Suprapubic skin (tissue), 4 donors: ENCODE results near the gene OPA3. TPM values are rescaled to one million over a fixed set of nuclear protein-coding genes. Genes with fewer than 3 reads are reported as not detected.
A peak's percentile ranks its signal among the peaks of the same experiment; 100 is the strongest.

ENCODE experiments used
- DNase-seq, 2 donors: peaks; one replicate each; pipeline ENCODE4 v3.0.0-alpha.2; 2019; ENCODE audit warnings: low spot score in 2 of 2
- H3K27ac ChIP-seq: fragments of 200-600 bp; sonication (generic); one replicate; pipeline ENCODE4 v1.5.1; 2019
- H3K27me3 ChIP-seq: fragments of 200-600 bp; sonication (generic); one replicate; pipeline ENCODE4 v1.5.1; 2019
- H3K36me3 ChIP-seq: fragments of 200-600 bp; sonication (generic); one replicate; pipeline ENCODE4 v1.5.1; 2019
- H3K4me1 ChIP-seq: fragments of 200-600 bp; sonication (generic); one replicate; pipeline ENCODE4 v1.5.1; 2019
- H3K4me3 ChIP-seq: fragments of 200-600 bp; sonication (generic); one replicate; pipeline ENCODE4 v1.5.1; 2019; ENCODE audit warnings: mild to moderate bottlenecking
- H3K9me3 ChIP-seq: fragments of 200-600 bp; sonication (generic); one replicate; pipeline ENCODE4 v1.5.1; 2019
- CTCF ChIP-seq, 2 donors: fragments of 200-600 bp in 1 of 2; fragments of 450-650 bp in 1 of 2; sonication (generic) in 1 of 2; IDR thresholded peaks; one replicate each; pipeline ENCODE4 v1.5.1; 2016 to 2019; ENCODE audit warnings: antibody characterized with exemption in 2 of 2, mild to moderate bottlenecking in 1 of 2, moderate library complexity in 1 of 2
- EP300 ChIP-seq: sonication (generic); formaldehyde crosslinking; IDR thresholded peaks from one replicate; pipeline ENCODE4 v1.6.1; 2017; ENCODE audit warnings: antibody characterized with exemption
- POLR2A ChIP-seq, 2 donors: fragments of 450-650 bp; IDR thresholded peaks; one replicate each; pipeline ENCODE4 v1.6.1; 2017; ENCODE audit warnings: antibody characterized with exemption in 2 of 2, mild to moderate bottlenecking in 2 of 2, moderate library complexity in 2 of 2
- POLR2AphosphoS5 ChIP-seq, 3 donors: sonication (generic); formaldehyde crosslinking; IDR thresholded peaks; one replicate each; pipeline ENCODE4 v1.6.1; 2017; ENCODE audit warnings: antibody characterized with exemption in 3 of 3
- WGBS: methylation state at CpG from one replicate; pipeline ENCODE4 v1.1.5; 2018; 5-methylcytosine and 5-hydroxymethylcytosine counted together
- total RNA-seq, 4 donors: library from RNA; depleted of rRNA; stranded (reverse); fragments of >200 nt; gene quantifications; one replicate each; pipeline ENCODE4 v1.1.0, GENCODE V29; 2016

The OPA3 gene
- total RNA-seq, 4 donors from 2014 or later, result 13.8 to 25.6 (median 22.5) TPM

GRCh38 chr19:45478454-45479238, 106.0 kb downstream of the OPA3 start:
- peak; percentile 90 to 92 for DNase-seq
- peaks cover 20% of the 10 kb centered on the region for H3K4me1 ChIP-seq
- H3K27ac ChIP-seq, result peak overlapping the region; percentile 99
- under 1% methylated on average over 35 of the region's 39 CpGs for WGBS
- H3K36me3 ChIP-seq, result peaks cover 4% of the 10 kb centered on the region
- H3K9me3 ChIP-seq, result no peaks in the 10 kb centered on the region
- TF ChIP-seq POLR2A (IDR thresholded peaks at IDR 0.05) (no peak), POLR2AphosphoS5 (IDR thresholded peaks at IDR 0.05) (peak in 1 of 3 donors; percentile 30), CTCF (IDR thresholded peaks at IDR 0.05) (peak; percentile 92 to 99), EP300 (no peak)
- peak overlapping the region; percentile 60 for H3K4me3 ChIP-seq
- H3K27me3 ChIP-seq, result no peaks in the 10 kb centered on the region

GRCh38 chr19:45477713-45478453, 106.7 kb downstream of the OPA3 start:
- WGBS, result 6% methylated on average over 12 of the region's 12 CpGs
- Histone ChIP-seq H3K27ac (peak overlapping the region; percentile 99), H3K4me1 (peaks cover 23% of the 10 kb centered on the region)

More at GRCh38 chr19:45477713-45478453, 106.7 kb downstream of the OPA3 start:
- no peaks in the 10 kb centered on the region for H3K27me3 ChIP-seq
- no peak for DNase-seq
- no peaks in the 10 kb centered on the region for H3K9me3 ChIP-seq
- TF ChIP-seq CTCF (IDR thresholded peaks at IDR 0.05) (no peak), EP300 (no peak), POLR2A (IDR thresholded peaks at IDR 0.05) (no peak), POLR2AphosphoS5 (IDR thresholded peaks at IDR 0.05) (no peak)
- H3K36me3 ChIP-seq, result peaks cover 8% of the 10 kb centered on the region
- peak overlapping the region; percentile 60 for H3K4me3 ChIP-seq

Other genes starting within 250 kb of the OPA3 start
- gene KLC3, start 244.1 kb downstream of the OPA3 start, total RNA-seq, result 100 to 1,000 TPM in 3 of 4 donors, 10 to 100 TPM in 1; 73.4 to 132 (median 109) TPM
- 10 to 100 TPM; 10.2 to 22.3 (median 14.1) TPM for gene ERCC2, start 214.2 kb downstream of the OPA3 start, total RNA-seq
- 100 to 1,000 TPM; 195 to 597 (median 280) TPM for gene PPP1R13L, start 179.7 kb downstream of the OPA3 start, total RNA-seq
- 10 to 100 TPM in 2 of 4 donors, 1 to 10 TPM in 2; 4.7 to 12.2 (median 8.0) TPM for gene POLR1G, start 178.2 kb downstream of the OPA3 start, total RNA-seq
- 100 to 1,000 TPM; 102 to 120 (median 106) TPM for gene ERCC1, start 160.9 kb downstream of the OPA3 start, total RNA-seq
- 100 to 1,000 TPM; 326 to 676 (median 518) TPM for gene FOSB, start 116.8 kb downstream of the OPA3 start, total RNA-seq
- 10 to 100 TPM in 2 of 4 donors, 1 to 10 TPM in 2; 5.4 to 12.2 (median 10.7) TPM for gene RTN2, start 87.8 kb downstream of the OPA3 start, total RNA-seq
- gene PPM1N, start 86.4 kb downstream of the OPA3 start, total RNA-seq, result 1 to 10 TPM; 2.9 to 6.3 (median 5.6) TPM
- 10 to 100 TPM; 34.8 to 51.3 (median 43.6) TPM for gene VASP, start 77.3 kb downstream of the OPA3 start, total RNA-seq
- gene GPR4, start 17.4 kb upstream of the OPA3 start, total RNA-seq, result 1 to 10 TPM in 2 of 4 donors, under 1 TPM in 2; 0.49 to 2.4 (median 1.6) TPM
- gene EML2, start 54.6 kb upstream of the OPA3 start, total RNA-seq, result 100 to 1,000 TPM in 1 of 4 donors, 10 to 100 TPM in 3; 60.0 to 112 (median 74.8) TPM
- gene GIPR, start 83.4 kb upstream of the OPA3 start, total RNA-seq, result 10 to 100 TPM in 1 of 4 donors, 1 to 10 TPM in 2, under 1 TPM in 1; 0.95 to 11.2 (median 1.6) TPM
- 100 to 1,000 TPM in 3 of 4 donors, 10 to 100 TPM in 1; 80.9 to 160 (median 146) TPM for gene SNRPD2, start 107.2 kb upstream of the OPA3 start, total RNA-seq
- gene QPCTL, start 107.9 kb upstream of the OPA3 start, total RNA-seq, result 10 to 100 TPM in 1 of 4 donors, 1 to 10 TPM in 3; 5.9 to 11.4 (median 8.4) TPM
- 10 to 100 TPM; 13.5 to 24.1 (median 15.7) TPM for gene FBXO46, start 146.1 kb upstream of the OPA3 start, total RNA-seq
- not detected for gene MEIOSIN, start 148.6 kb upstream of the OPA3 start, total RNA-seq
- gene SIX5, start 184.4 kb upstream of the OPA3 start, total RNA-seq, result 10 to 100 TPM; 10.5 to 14.7 (median 14.3) TPM
- 10 to 100 TPM; 15.0 to 27.3 (median 20.3) TPM for gene DMPK, start 197.7 kb upstream of the OPA3 start, total RNA-seq
- gene DMWD, start 208.0 kb upstream of the OPA3 start, total RNA-seq, result 10 to 100 TPM; 22.7 to 40.6 (median 32.0) TPM
- under 1 TPM in 2 of 4 donors, not detected in 2; 0.38 to 0.68 TPM for gene RSPH6A, start 230.5 kb upstream of the OPA3 start, total RNA-seq